Thyroid gland (tissue), 4 donors: Measurements from ENCODE around the gene UNC5C.

ENCODE experiments used
- CTCF ChIP-seq, 6 experiments: fragments of 200-600 bp in 3 of 6; fragments of 450-650 bp in 3 of 6; sonication (generic) in 3 of 6; IDR thresholded peaks; one replicate each; pipeline ENCODE4 v1.5.1; 2016 to 2019; ENCODE audit warnings: antibody characterized with exemption in 6 of 6, mild to moderate bottlenecking in 2 of 6, inconsistent platforms in 1 of 6, moderate library complexity in 1 of 6
- POLR2A ChIP-seq, 2 donors: fragments of 450-650 bp; IDR thresholded peaks; one replicate each; pipeline ENCODE4 v1.6.1; 2017; ENCODE audit warnings: antibody characterized with exemption in 2 of 2, mild to moderate bottlenecking in 2 of 2, moderate library complexity in 1 of 2

- TF ChIP-seq CTCF (IDR thresholded peaks at IDR 0.05) (no peak), POLR2A (IDR thresholded peaks at IDR 0.05) (no peak)
These were observed 24.0 kb downstream of the UNC5C start for GRCh38 chr4:95524729-95525128.
